ENCODE results near the gene HBQ1. TPM values are rescaled to one million over a fixed set of nuclear protein-coding genes. Genes with fewer than 3 reads are reported as not detected.

The HBQ1 gene
- total and polyA plus RNA-seq, 4 donors = 50.9 TPM; not detected in 3

DNA sequence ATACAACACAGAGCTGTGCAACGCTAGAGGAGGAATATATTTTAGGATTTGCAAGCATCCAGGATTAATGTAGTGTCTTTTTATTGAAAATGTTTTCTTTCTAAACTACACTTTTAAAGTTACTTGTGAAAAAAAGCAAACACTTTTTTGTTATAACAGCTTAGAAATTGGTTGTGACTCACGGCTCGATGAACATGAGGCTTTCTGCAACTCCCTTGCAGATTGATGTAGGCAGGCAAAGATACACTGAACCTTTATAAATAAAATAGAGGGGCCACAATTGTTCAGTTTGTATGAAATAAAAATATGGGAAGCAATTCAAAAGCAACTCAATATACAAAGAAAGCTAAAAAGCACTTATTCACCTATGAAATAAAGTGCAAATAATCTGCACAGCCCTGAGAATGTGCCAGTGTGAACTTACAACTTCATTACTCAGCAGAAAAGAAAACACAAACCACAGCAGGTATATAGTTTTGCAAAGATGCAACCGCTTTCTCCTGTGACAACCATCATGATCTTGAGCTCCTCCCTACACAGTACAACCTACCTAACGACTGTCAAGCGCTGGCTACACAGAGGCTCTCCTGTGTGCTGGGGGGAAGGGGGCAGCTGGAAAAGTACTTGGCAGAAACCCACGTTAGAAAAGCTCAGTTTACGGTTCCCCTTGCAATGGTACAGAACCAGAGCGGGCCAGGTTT lies 48.0 kb downstream of the HBQ1 start:
- Histone ChIP-seq H3K4me1 (ENCODE audit: control insufficient read depth in 4 of 4, insufficient read depth in 4 of 4, low read length in 3 of 4) (peaks cover 1 to 17% (median 12%) of the 10 kb centered on the region in 4 donors), H3K9me3 (ENCODE audit: control insufficient read depth in 4 of 4, low read length in 3 of 4) (no peaks in the 10 kb centered on the region), H3K27me3 (ENCODE audit: control insufficient read depth in 4 of 4, insufficient read depth in 4 of 4, low read length in 3 of 4) (no peaks in the 10 kb centered on the region), H3K9ac (ENCODE audit: low read depth in 1 of 2, low read length in 2 of 2) (peak overlapping the region; percentile 56 to 75), H3K36me3 (ENCODE audit: control insufficient read depth in 4 of 4, insufficient read depth in 3 of 4, low read depth in 1 of 4, low read length in 3 of 4) (peaks cover 4 to 28% (median 19%) of the 10 kb centered on the region in 4 donors), H3K27ac (ENCODE audit: low read depth in 1 of 2, low read length in 2 of 2) (peak overlapping the region; percentile 96 to 97), H3K4me3 (ENCODE audit: low read depth in 1 of 3, low read length in 3 of 3) (peak overlapping the region; percentile 65 to 96 (median 83))
- TF ChIP-seq, protein P1, sequence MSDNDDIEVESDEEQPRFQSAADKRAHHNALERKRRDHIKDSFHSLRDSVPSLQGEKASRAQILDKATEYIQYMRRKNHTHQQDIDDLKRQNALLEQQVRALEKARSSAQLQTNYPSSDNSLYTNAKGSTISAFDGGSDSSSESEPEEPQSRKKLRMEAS (IDR thresholded peaks at IDR 0.05) = no peak
- TF ChIP-seq RAD21 (IDR thresholded peaks at IDR 0.05) (no peak), NR2F2 (IDR thresholded peaks at IDR 0.05) (no peak), HNF4G (IDR thresholded peaks at IDR 0.05) (no peak)
- TF ChIP-seq, protein P2, sequence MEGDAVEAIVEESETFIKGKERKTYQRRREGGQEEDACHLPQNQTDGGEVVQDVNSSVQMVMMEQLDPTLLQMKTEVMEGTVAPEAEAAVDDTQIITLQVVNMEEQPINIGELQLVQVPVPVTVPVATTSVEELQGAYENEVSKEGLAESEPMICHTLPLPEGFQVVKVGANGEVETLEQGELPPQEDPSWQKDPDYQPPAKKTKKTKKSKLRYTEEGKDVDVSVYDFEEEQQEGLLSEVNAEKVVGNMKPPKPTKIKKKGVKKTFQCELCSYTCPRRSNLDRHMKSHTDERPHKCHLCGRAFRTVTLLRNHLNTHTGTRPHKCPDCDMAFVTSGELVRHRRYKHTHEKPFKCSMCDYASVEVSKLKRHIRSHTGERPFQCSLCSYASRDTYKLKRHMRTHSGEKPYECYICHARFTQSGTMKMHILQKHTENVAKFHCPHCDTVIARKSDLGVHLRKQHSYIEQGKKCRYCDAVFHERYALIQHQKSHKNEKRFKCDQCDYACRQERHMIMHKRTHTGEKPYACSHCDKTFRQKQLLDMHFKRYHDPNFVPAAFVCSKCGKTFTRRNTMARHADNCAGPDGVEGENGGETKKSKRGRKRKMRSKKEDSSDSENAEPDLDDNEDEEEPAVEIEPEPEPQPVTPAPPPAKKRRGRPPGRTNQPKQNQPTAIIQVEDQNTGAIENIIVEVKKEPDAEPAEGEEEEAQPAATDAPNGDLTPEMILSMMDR (IDR thresholded peaks at IDR 0.05; ENCODE audit: low read depth, low read length, missing input control) = no peak
- TF ChIP-seq, protein P3, sequence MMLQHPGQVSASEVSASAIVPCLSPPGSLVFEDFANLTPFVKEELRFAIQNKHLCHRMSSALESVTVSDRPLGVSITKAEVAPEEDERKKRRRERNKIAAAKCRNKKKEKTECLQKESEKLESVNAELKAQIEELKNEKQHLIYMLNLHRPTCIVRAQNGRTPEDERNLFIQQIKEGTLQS (IDR thresholded peaks at IDR 0.05) = no peak
- TF ChIP-seq, protein P4, sequence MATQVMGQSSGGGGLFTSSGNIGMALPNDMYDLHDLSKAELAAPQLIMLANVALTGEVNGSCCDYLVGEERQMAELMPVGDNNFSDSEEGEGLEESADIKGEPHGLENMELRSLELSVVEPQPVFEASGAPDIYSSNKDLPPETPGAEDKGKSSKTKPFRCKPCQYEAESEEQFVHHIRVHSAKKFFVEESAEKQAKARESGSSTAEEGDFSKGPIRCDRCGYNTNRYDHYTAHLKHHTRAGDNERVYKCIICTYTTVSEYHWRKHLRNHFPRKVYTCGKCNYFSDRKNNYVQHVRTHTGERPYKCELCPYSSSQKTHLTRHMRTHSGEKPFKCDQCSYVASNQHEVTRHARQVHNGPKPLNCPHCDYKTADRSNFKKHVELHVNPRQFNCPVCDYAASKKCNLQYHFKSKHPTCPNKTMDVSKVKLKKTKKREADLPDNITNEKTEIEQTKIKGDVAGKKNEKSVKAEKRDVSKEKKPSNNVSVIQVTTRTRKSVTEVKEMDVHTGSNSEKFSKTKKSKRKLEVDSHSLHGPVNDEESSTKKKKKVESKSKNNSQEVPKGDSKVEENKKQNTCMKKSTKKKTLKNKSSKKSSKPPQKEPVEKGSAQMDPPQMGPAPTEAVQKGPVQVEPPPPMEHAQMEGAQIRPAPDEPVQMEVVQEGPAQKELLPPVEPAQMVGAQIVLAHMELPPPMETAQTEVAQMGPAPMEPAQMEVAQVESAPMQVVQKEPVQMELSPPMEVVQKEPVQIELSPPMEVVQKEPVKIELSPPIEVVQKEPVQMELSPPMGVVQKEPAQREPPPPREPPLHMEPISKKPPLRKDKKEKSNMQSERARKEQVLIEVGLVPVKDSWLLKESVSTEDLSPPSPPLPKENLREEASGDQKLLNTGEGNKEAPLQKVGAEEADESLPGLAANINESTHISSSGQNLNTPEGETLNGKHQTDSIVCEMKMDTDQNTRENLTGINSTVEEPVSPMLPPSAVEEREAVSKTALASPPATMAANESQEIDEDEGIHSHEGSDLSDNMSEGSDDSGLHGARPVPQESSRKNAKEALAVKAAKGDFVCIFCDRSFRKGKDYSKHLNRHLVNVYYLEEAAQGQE (IDR thresholded peaks at IDR 0.05) = no peak
- DNase-seq (ENCODE audit: low spot score) = no peak
- 27% methylated on average over 9 of the region's 9 CpGs for WGBS

DNA sequence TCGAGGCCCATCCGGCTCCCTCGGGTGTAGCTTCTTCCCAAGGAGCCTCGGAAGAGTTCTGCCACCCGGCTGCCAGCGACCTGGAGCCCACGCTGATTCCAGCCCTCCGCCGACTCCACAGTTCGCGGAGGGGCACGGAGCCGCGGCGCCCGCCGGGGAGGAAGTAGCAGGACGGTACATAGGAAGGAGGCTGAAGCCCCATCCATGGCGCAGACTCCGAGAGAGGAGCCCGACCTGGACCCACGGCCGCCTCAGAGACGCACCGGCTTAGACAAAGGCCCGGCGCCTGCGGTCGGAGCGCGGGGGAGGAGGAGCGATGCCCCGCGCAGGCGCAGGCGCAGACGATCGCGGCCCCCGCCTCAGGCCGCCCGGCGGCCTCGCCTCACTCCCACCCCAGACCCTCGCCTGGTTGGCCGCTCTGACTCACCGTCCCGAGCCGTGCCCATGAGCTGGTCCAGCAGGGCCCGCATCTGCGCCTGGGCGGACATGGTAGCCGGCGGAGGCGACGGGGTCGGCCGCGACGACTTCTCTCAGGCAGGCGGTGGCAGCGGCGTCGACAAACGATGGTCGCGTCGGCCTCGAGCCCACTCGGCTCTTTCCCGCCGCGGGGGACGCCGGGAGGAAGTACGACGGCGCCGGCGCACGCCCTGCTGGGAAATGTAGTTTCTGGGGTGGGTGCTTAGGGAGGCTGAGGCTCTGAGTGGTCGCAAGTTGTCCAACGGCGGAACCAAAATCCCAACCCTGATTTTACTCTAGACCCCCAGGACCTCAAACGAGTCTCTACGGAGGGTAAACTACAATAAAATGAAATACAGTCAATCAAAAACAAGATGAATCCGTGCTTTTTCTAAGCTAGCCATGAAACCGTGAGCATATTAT lies 48.8 kb downstream of the HBQ1 start, which contains the start of gene LUC7L:
Gene LUC7L, minus strand, starts transcription at position 598 of the 879 bp plus-strand sequence. Its CDS starts 110 bp downstream, at position 488.
- peak; percentile 87 for DNase-seq (ENCODE audit: low spot score)
- Histone ChIP-seq H3K27me3 (ENCODE audit: control insufficient read depth in 4 of 4, insufficient read depth in 4 of 4, low read length in 3 of 4) (no peaks in the 10 kb centered on the region), H3K27ac (ENCODE audit: low read depth in 1 of 2, low read length in 2 of 2) (peak within 1 kb of the TSS; percentile 96 to 97), H3K9me3 (ENCODE audit: control insufficient read depth in 4 of 4, low read length in 3 of 4) (no peaks in the 10 kb centered on the region), H3K4me3 (ENCODE audit: low read depth in 1 of 3, low read length in 3 of 3) (peak within 1 kb of the TSS; percentile 65 to 96 (median 83)), H3K36me3 (ENCODE audit: control insufficient read depth in 4 of 4, insufficient read depth in 3 of 4, low read depth in 1 of 4, low read length in 3 of 4) (peaks cover 2 to 23% (median 18%) of the 10 kb centered on the region in 4 donors), H3K9ac (ENCODE audit: low read depth in 1 of 2, low read length in 2 of 2) (peak within 1 kb of the TSS; percentile 56 to 75), H3K4me1 (ENCODE audit: control insufficient read depth in 4 of 4, insufficient read depth in 4 of 4, low read length in 3 of 4) (peaks cover 1 to 17% (median 12%) of the 10 kb centered on the region in 4 donors)
- 1% methylated on average over 88 of the region's 88 CpGs for WGBS
- TF ChIP-seq, protein P1 (IDR thresholded peaks at IDR 0.05) = no peak
- TF ChIP-seq YY1 (IDR thresholded peaks at IDR 0.05) (peak; percentile 50), TAF1 (conservative IDR thresholded peaks at IDR 0.05) (no peak), GABPA (IDR thresholded peaks at IDR 0.05 in 1 of 2, conservative IDR thresholded peaks at IDR 0.05 in 1 of 2) (peak in 1 of 2 donors; percentile 88), JUND (IDR thresholded peaks at IDR 0.05) (no peak), RAD21 (IDR thresholded peaks at IDR 0.05) (no peak), FOXA2 (IDR thresholded peaks at IDR 0.05) (no peak), EGR1 (IDR thresholded peaks at IDR 0.05; ENCODE audit: low read depth in 2 of 2) (peak in 1 of 2 donors; percentile 29), SP1 (IDR thresholded peaks at IDR 0.05) (peak; percentile 30), RXRA (IDR thresholded peaks at IDR 0.05) (no peak), HNF4A (conservative IDR thresholded peaks at IDR 0.05) (no peak), FOXA1 (IDR thresholded peaks at IDR 0.05) (no peak), HNF4G (IDR thresholded peaks at IDR 0.05) (no peak), NR2F2 (IDR thresholded peaks at IDR 0.05) (no peak)
- TF ChIP-seq, protein P3 (IDR thresholded peaks at IDR 0.05) = no peak
- TF ChIP-seq, protein P2 (IDR thresholded peaks at IDR 0.05; ENCODE audit: low read depth, low read length, missing input control) = no peak
- TF ChIP-seq, protein P5, sequence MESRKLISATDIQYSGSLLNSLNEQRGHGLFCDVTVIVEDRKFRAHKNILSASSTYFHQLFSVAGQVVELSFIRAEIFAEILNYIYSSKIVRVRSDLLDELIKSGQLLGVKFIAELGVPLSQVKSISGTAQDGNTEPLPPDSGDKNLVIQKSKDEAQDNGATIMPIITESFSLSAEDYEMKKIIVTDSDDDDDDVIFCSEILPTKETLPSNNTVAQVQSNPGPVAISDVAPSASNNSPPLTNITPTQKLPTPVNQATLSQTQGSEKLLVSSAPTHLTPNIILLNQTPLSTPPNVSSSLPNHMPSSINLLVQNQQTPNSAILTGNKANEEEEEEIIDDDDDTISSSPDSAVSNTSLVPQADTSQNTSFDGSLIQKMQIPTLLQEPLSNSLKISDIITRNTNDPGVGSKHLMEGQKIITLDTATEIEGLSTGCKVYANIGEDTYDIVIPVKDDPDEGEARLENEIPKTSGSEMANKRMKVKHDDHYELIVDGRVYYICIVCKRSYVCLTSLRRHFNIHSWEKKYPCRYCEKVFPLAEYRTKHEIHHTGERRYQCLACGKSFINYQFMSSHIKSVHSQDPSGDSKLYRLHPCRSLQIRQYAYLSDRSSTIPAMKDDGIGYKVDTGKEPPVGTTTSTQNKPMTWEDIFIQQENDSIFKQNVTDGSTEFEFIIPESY (IDR thresholded peaks at IDR 0.05) = no peak

Data from liver (tissue), 9 donors.